GM19239 (cell line): ENCODE results near the gene SLITRK4.

Source experiments
- DNase-seq: peaks from one replicate; pipeline ENCODE4 v3.0.0; 2011; ENCODE audit warnings: low spot score; ENCODE audit not compliant: insufficient read length
- FAIRE-seq: peaks from 2 replicates; lab custom pipeline; 2011; peaks lifted over from hg19 to GRCh38; lab: Jason Lieb, UNC

The SLITRK4 gene

GRCh38 chrX:143635915-143636314 lies at the start of gene SLITRK4:
TSS of gene SLITRK4 (minus strand) at chrX:143636101. CDS start at chrX:143631108, 4,993 bp downstream.
- no peak for FAIRE-seq
- DNase-seq, result no peak

- no peak for DNase-seq
- no peak for FAIRE-seq
Measured at GRCh38 chrX:143683486-143683885, 47.6 kb upstream of the SLITRK4 start.

- DNase-seq (no peak), FAIRE-seq (no peak)
Measured at GRCh38 chrX:143674926-143675325, 39.0 kb upstream of the SLITRK4 start.

- DNase-seq (no peak), FAIRE-seq (no peak)
Measured at GRCh38 chrX:143669395-143669794, 33.5 kb upstream of the SLITRK4 start.

- FAIRE-seq, result peak; percentile 47
Measured at GRCh38 chrX:143664302-143664701, 28.4 kb upstream of the SLITRK4 start.

GRCh38 chrX:143663755-143664154 lies 27.9 kb upstream of the SLITRK4 start:
- DNase-seq (no peak), FAIRE-seq (no peak)

More at GRCh38 chrX:143664302-143664701, 28.4 kb upstream of the SLITRK4 start:
- no peak for DNase-seq

- FAIRE-seq, result no peak
- DNase-seq, result no peak
Measured at GRCh38 chrX:143661286-143661685, 25.4 kb upstream of the SLITRK4 start.

GRCh38 chrX:143648705-143649104 lies 12.8 kb upstream of the SLITRK4 start:
- FAIRE-seq (no peak), DNase-seq (no peak)

- DNase-seq (no peak), FAIRE-seq (no peak)
Measured at GRCh38 chrX:143642426-143642825, 6.5 kb upstream of the SLITRK4 start.

GRCh38 chrX:143636831-143637230 lies 930 bp upstream of the SLITRK4 start:
- no peak for FAIRE-seq
- no peak for DNase-seq

GRCh38 chrX:143634663-143635455 lies 1.0 kb downstream of the SLITRK4 start:
- DNase-seq, result no peak
- no peak for FAIRE-seq

- FAIRE-seq, result no peak
- DNase-seq, result no peak
Measured at GRCh38 chrX:143634309-143634662, 1.6 kb downstream of the SLITRK4 start.

GRCh38 chrX:143633461-143634308 lies 2.2 kb downstream of the SLITRK4 start:
- no peak for FAIRE-seq
- DNase-seq, result no peak

- no peak for FAIRE-seq
- DNase-seq, result no peak
Measured at GRCh38 chrX:143632625-143633410, 3.1 kb downstream of the SLITRK4 start.

GRCh38 chrX:143623657-143624056 lies 12.2 kb downstream of the SLITRK4 start:
- no peak for FAIRE-seq
- DNase-seq, result no peak

GRCh38 chrX:143621276-143621675 lies 14.6 kb downstream of the SLITRK4 start:
- no peak for DNase-seq
- no peak for FAIRE-seq

GRCh38 chrX:143615851-143616250 lies 20.1 kb downstream of the SLITRK4 start:
- no peak for DNase-seq
- FAIRE-seq, result no peak

- FAIRE-seq, result no peak
- DNase-seq, result no peak
Measured at GRCh38 chrX:143601809-143602208, 34.1 kb downstream of the SLITRK4 start.

GRCh38 chrX:143581240-143581639 lies 54.7 kb downstream of the SLITRK4 start:
- no peak for FAIRE-seq
- no peak for DNase-seq

GRCh38 chrX:143580266-143580665 lies 55.6 kb downstream of the SLITRK4 start:
- no peak for FAIRE-seq

More at GRCh38 chrX:143580266-143580665, 55.6 kb downstream of the SLITRK4 start:
- DNase-seq, result no peak
